ENCODE measurements around the gene HDGFL3. TPM values are rescaled to one million over a fixed set of nuclear protein-coding genes. Genes with fewer than 3 reads are reported as not detected.
A peak's percentile ranks its signal among the peaks of the same experiment; 100 is the strongest.

The HDGFL3 gene
- total RNA-seq, 6 donors from 2014 or later, result 16.8 to 36.8 (median 22.8) TPM

DNA sequence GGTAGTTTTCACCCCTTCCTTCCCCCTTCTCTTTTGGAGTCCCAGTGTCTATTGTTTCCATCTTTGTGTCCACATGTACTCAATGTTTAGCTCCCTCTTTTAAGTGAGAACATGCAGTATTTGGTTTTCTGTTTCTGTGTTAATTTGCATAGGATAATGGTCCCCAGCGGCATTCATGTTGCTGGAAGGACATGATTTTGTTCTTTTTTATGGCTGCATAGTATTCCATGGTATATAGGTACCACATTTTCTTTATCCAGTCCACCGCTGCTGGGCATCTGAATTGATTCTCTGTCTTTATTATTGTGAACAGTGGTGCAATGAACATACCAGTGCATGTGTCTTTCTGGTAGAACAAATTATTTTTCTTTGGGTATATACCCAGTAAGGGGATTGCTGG, 7.7 kb upstream of the HDGFL3 start:
- Histone ChIP-seq H3K27ac (no peak overlapping the region), H3K4me3 (no peak overlapping the region), H3K36me3 (no peaks in the 10 kb centered on the region), H3K4me1 (no peaks in the 10 kb centered on the region), H3K9me3 (no peaks in the 10 kb centered on the region), H3K27me3 (no peaks in the 10 kb centered on the region)
- ATAC-seq (ENCODE audit: low FRiP score in 2 of 2) (no peak), DNase-seq (no peak)
- TF ChIP-seq POLR2AphosphoS5 (IDR thresholded peaks at IDR 0.05), result no peak
- TF ChIP-seq, protein P1, sequence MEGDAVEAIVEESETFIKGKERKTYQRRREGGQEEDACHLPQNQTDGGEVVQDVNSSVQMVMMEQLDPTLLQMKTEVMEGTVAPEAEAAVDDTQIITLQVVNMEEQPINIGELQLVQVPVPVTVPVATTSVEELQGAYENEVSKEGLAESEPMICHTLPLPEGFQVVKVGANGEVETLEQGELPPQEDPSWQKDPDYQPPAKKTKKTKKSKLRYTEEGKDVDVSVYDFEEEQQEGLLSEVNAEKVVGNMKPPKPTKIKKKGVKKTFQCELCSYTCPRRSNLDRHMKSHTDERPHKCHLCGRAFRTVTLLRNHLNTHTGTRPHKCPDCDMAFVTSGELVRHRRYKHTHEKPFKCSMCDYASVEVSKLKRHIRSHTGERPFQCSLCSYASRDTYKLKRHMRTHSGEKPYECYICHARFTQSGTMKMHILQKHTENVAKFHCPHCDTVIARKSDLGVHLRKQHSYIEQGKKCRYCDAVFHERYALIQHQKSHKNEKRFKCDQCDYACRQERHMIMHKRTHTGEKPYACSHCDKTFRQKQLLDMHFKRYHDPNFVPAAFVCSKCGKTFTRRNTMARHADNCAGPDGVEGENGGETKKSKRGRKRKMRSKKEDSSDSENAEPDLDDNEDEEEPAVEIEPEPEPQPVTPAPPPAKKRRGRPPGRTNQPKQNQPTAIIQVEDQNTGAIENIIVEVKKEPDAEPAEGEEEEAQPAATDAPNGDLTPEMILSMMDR (IDR thresholded peaks at IDR 0.05), result no peak
- TF ChIP-seq EP300 (IDR thresholded peaks at IDR 0.05), result no peak
- TF ChIP-seq POLR2A (IDR thresholded peaks at IDR 0.05), result no peak
- WGBS, 2 donors, result 100% methylated on average over 2 of the region's 2 CpGs

DNA sequence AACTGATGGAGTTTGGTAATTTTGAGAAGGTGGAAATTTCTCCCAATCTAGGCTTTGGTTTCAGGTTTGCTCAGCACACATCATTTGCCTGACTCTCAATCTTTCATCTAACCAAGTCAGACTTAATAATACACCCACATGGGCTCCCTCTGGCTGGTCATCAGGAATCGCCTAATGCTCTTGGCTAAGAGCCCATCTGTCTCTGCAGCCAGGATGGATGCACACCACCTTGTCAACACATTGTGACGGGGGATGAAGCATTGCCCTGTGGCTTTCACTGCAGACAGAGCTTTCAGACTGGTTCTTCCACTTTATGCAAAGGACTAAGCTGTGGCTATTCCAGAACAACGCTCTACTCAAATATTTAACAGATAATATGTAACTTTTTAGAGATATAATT, 3.0 kb upstream of the HDGFL3 start:
- WGBS, 2 donors, result 33 to 46% methylated on average over 3 of the region's 3 CpGs
- no peak for DNase-seq

DNA sequence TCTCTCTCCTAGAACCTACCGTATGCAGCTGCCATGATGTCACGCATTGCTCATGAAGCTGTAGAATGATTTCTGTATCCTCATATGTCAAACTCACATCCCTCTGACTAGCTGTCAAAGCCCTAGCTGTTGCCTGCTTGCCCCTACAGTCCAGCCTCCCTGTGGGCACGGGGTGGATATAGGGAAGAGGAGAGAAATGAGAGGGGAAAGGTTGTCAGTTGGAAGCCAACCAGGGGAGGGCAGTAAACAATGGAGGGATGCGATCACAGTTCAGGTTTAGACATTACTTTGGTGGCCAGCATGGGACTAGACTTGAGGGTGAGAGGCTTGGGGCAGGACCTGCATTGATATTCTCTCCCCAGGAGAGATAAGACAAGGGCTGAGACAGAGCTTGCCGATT, 1.7 kb upstream of the HDGFL3 start:
- no peak overlapping the region for H3K27ac ChIP-seq
- WGBS, 2 donors, result 80 to 81% methylated on average over 5 of the region's 5 CpGs
- DNase-seq (no peak), ATAC-seq (ENCODE audit: low FRiP score in 2 of 2) (no peak)
- no peak overlapping the region for H3K4me3 ChIP-seq
- H3K27me3 ChIP-seq, result no peaks in the 10 kb centered on the region
- no peaks in the 10 kb centered on the region for H3K9me3 ChIP-seq
- H3K4me1 ChIP-seq, result peaks cover 8 to 19% (median 11%) of the 10 kb centered on the region in 4 donors
- TF ChIP-seq EP300 (IDR thresholded peaks at IDR 0.05) (no peak), POLR2A (IDR thresholded peaks at IDR 0.05) (no peak), POLR2AphosphoS5 (IDR thresholded peaks at IDR 0.05) (no peak)
- TF ChIP-seq, protein P1 (IDR thresholded peaks at IDR 0.05), result no peak
- H3K36me3 ChIP-seq, result no peaks in the 10 kb centered on the region

More for the DNA sequence above, 3.0 kb upstream of the HDGFL3 start:
- Histone ChIP-seq H3K9me3 (no peaks in the 10 kb centered on the region), H3K27me3 (no peaks in the 10 kb centered on the region), H3K27ac (no peak overlapping the region), H3K36me3 (no peaks in the 10 kb centered on the region), H3K4me3 (no peak overlapping the region), H3K4me1 (peaks cover 5 to 16% (median 7%) of the 10 kb centered on the region in 4 donors)
- no peak for ATAC-seq (ENCODE audit: low FRiP score in 2 of 2)
- TF ChIP-seq EP300 (IDR thresholded peaks at IDR 0.05) (no peak), POLR2AphosphoS5 (IDR thresholded peaks at IDR 0.05) (no peak), POLR2A (IDR thresholded peaks at IDR 0.05) (no peak)
- TF ChIP-seq, protein P1 (IDR thresholded peaks at IDR 0.05), result no peak

DNA sequence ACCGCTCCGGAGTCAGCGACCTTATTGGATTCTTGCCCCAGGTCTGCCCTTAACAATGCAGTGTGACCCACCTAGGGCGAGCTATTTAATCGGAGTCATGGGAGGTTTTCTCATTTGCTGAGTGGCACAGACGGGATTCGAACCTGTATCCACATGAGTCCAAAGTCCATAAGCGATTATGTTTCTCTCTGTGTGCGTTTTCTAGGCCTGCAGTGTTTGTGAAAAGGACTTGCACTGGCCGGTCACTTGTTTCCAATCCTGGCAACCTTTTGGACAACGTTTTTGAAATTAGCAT, 691 bp upstream of the HDGFL3 start:
- Histone ChIP-seq H3K27ac (peak overlapping the region; percentile 84 to 95 (median 90)), H3K4me1 (peaks cover 8 to 19% (median 11%) of the 10 kb centered on the region in 4 donors), H3K36me3 (no peaks in the 10 kb centered on the region), H3K9me3 (no peaks in the 10 kb centered on the region), H3K4me3 (peak overlapping the region; percentile 62 to 94 (median 76)), H3K27me3 (no peaks in the 10 kb centered on the region)
- DNase-seq, result no peak
- TF ChIP-seq POLR2AphosphoS5 (IDR thresholded peaks at IDR 0.05) (no peak), POLR2A (IDR thresholded peaks at IDR 0.05) (no peak), EP300 (IDR thresholded peaks at IDR 0.05) (no peak)
- TF ChIP-seq, protein P1 (IDR thresholded peaks at IDR 0.05), result no peak
- 10 to 11% methylated on average over 8 to 11 of the region's 11 CpGs for WGBS, 2 donors
- ATAC-seq (ENCODE audit: low FRiP score in 2 of 2), result no peak

GRCh38 chr15:83207009-83207659, 489 bp downstream of the HDGFL3 start:
- peak overlapping the region; percentile 62 to 94 (median 76) for H3K4me3 ChIP-seq
- WGBS, 2 donors, result 0 to 12% methylated on average over 8 to 23 of the region's 93 CpGs
- TF ChIP-seq, protein P1 (IDR thresholded peaks at IDR 0.05), result no peak
- TF ChIP-seq EP300 (IDR thresholded peaks at IDR 0.05) (no peak), POLR2A (IDR thresholded peaks at IDR 0.05) (peak in 2 of 4 donors; percentile 14 to 23), POLR2AphosphoS5 (IDR thresholded peaks at IDR 0.05) (no peak)
- H3K9me3 ChIP-seq, result no peaks in the 10 kb centered on the region
- no peaks in the 10 kb centered on the region for H3K27me3 ChIP-seq
- peak overlapping the region; percentile 84 to 95 (median 90) for H3K27ac ChIP-seq
- no peaks in the 10 kb centered on the region for H3K36me3 ChIP-seq
- peak; percentile 28 to 92 for DNase-seq
- peak in 1 of 2 donors; percentile 83 for ATAC-seq (ENCODE audit: low FRiP score in 2 of 2)
- peaks cover 8 to 19% (median 13%) of the 10 kb centered on the region in 4 donors for H3K4me1 ChIP-seq
